Measurements from ENCODE around the gene MYO18B. TPM values are rescaled to one million over a fixed set of nuclear protein-coding genes. Genes with fewer than 3 reads are reported as not detected.

The MYO18B gene
- total and polyA plus RNA-seq, 2 donors (not counting 1 experiment from before 2014, with no cell fraction given) = 0.15 TPM; not detected in 1

DNA sequence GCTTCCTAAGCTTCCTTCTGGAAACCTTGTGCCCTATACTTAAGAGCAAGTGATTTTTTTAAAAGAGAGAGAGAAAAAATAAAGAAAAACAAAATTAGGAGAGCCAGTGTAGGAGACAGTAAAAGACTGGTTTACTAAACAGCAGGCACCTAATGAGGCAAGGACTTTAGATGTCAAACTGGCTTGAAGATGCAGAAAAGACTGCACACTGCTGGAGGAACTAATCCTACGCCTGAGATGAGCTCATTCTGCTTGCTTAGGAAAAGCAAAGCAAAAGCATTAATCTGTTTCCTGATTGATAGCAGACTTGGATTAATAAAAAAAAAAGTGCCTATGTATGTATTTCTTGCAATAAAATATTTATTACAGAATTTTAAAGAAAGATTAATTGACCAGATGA lies 313.7 kb downstream of the MYO18B start:
- no peak for DNase-seq
- Mint-ChIP-seq H3K27me3 (peaks cover 62% of the 10 kb centered on the region), H3K4me1 (no peaks in the 10 kb centered on the region), H3K9me3 (ENCODE audit: insufficient read depth) (no peaks in the 10 kb centered on the region), H3K27ac (no peak overlapping the region), H3K4me3 (no peak overlapping the region)
- ATAC-seq (ENCODE audit: low read depth) = no peak
- intact Hi-C loops (cut with micrococcal nuclease) = no loop called here
- H3K4me3 ChIP-seq (ENCODE audit: control extremely low read depth in 1 of 5, extremely low read depth in 1 of 5, insufficient read depth in 1 of 5, low read depth in 2 of 5, low read length in 4 of 5) = no peak overlapping the region
- 67% methylated on average over 1 of the region's 1 CpG for WGBS (ENCODE audit: insufficient coverage)
- H3K27ac ChIP-seq (ENCODE audit: low read length in 2 of 2) = no peak overlapping the region
- H3K27me3 ChIP-seq (replicated peaks in 1 of 4; ENCODE audit: control extremely low read depth in 1 of 4, control insufficient read depth in 3 of 4, insufficient read depth in 4 of 4, low read length in 3 of 4) = peaks cover 0 to 13% (median 0%) of the 10 kb centered on the region in 4 experiments
- no peak overlapping the region for H3K4me2 ChIP-seq (replicated peaks; ENCODE audit: low read depth, low read length, poor library complexity, severe bottlenecking)
- H3K36me3 ChIP-seq (replicated peaks in 1 of 2; ENCODE audit: control extremely low read depth in 1 of 2, control insufficient read depth in 1 of 2, extremely low read depth in 1 of 2, insufficient read depth in 2 of 2, low read length in 1 of 2) = no peaks in the 10 kb centered on the region
- H3K79me2 ChIP-seq (ENCODE audit: control insufficient read depth, insufficient read depth, low read length) = no peaks in the 10 kb centered on the region
- CTCF ChIA-PET = no interaction called here
- no peak overlapping the region for H2AFZ ChIP-seq (ENCODE audit: insufficient read depth, low read depth, low read length, poor library complexity, severe bottlenecking)
- H3K9me3 ChIP-seq (ENCODE audit: control extremely low read depth in 1 of 3, control insufficient read depth in 2 of 3, insufficient read depth in 1 of 3, low read length in 2 of 3) = no peaks in the 10 kb centered on the region
- no peaks in the 10 kb centered on the region for H4K20me1 ChIP-seq (ENCODE audit: control insufficient read depth, insufficient read depth, low read length, poor library complexity, severe bottlenecking)
- POLR2A ChIA-PET = no interaction called here
- H3K9ac ChIP-seq (ENCODE audit: low read length) = no peak overlapping the region
- H3K4me1 ChIP-seq (ENCODE audit: control insufficient read depth in 2 of 2, insufficient read depth in 2 of 2, low read length in 2 of 2) = no peaks in the 10 kb centered on the region
- TF ChIP-seq EZH2 (IDR thresholded peaks at IDR 0.05; ENCODE audit: borderline replicate concordance, insufficient read depth, low read depth, low read length, poor library complexity, severe bottlenecking) = no peak
- TF ChIP-seq, protein P1, sequence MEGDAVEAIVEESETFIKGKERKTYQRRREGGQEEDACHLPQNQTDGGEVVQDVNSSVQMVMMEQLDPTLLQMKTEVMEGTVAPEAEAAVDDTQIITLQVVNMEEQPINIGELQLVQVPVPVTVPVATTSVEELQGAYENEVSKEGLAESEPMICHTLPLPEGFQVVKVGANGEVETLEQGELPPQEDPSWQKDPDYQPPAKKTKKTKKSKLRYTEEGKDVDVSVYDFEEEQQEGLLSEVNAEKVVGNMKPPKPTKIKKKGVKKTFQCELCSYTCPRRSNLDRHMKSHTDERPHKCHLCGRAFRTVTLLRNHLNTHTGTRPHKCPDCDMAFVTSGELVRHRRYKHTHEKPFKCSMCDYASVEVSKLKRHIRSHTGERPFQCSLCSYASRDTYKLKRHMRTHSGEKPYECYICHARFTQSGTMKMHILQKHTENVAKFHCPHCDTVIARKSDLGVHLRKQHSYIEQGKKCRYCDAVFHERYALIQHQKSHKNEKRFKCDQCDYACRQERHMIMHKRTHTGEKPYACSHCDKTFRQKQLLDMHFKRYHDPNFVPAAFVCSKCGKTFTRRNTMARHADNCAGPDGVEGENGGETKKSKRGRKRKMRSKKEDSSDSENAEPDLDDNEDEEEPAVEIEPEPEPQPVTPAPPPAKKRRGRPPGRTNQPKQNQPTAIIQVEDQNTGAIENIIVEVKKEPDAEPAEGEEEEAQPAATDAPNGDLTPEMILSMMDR (IDR thresholded peaks at IDR 0.05) = no peak

DNA sequence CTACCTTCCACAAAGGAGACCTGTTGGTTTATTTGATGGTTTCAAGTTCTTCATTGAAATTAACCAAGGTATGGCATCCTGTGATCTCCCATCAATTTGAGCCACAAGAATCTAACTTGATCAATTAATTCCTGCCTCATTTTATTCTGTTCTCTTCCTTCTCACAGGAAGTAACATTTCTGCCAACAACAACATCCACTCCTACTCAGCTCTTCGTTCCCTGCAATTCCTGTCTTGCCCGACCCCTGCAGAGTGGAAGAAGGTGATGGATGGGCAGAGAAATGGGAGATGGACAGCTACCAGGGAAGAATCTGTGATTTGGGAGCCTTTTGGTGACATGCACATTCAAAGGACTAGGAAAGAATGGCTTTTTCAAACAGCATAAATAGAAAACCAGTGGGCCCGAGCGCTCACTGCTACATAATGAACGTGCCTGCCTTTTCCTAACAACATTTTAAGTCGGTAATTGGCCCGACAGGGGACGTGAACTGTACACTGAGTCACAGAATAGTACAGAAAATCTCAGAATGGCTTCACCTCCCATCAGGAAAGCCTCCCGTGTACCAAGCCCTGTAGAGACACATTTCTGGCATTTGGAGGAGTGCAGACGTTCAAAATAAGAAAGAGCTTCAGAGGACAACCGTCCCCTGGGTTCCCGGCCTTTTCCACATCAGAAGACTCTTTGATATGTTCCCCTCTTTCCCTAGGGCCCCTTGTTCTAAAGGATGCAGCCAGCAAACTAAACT lies 314.6 kb downstream of the MYO18B start:
- no peak overlapping the region for H3K27ac Mint-ChIP-seq
- intact Hi-C loops (cut with micrococcal nuclease) = no loop called here
- Histone ChIP-seq H3K9ac (ENCODE audit: low read length) (no peak overlapping the region), H3K36me3 (replicated peaks in 1 of 2; ENCODE audit: control extremely low read depth in 1 of 2, control insufficient read depth in 1 of 2, extremely low read depth in 1 of 2, insufficient read depth in 2 of 2, low read length in 1 of 2) (no peaks in the 10 kb centered on the region), H3K79me2 (ENCODE audit: control insufficient read depth, insufficient read depth, low read length) (no peaks in the 10 kb centered on the region), H3K27me3 (replicated peaks in 1 of 4; ENCODE audit: control extremely low read depth in 1 of 4, control insufficient read depth in 3 of 4, insufficient read depth in 4 of 4, low read length in 3 of 4) (peaks cover 0 to 13% (median 0%) of the 10 kb centered on the region in 4 experiments), H3K4me3 (ENCODE audit: control extremely low read depth in 1 of 5, extremely low read depth in 1 of 5, insufficient read depth in 1 of 5, low read depth in 2 of 5, low read length in 4 of 5) (no peak overlapping the region), H3K9me3 (ENCODE audit: control extremely low read depth in 1 of 3, control insufficient read depth in 2 of 3, insufficient read depth in 1 of 3, low read length in 2 of 3) (no peaks in the 10 kb centered on the region), H3K4me2 (replicated peaks; ENCODE audit: low read depth, low read length, poor library complexity, severe bottlenecking) (no peak overlapping the region), H4K20me1 (ENCODE audit: control insufficient read depth, insufficient read depth, low read length, poor library complexity, severe bottlenecking) (no peaks in the 10 kb centered on the region), H3K27ac (ENCODE audit: low read length in 2 of 2) (no peak overlapping the region), H2AFZ (ENCODE audit: insufficient read depth, low read depth, low read length, poor library complexity, severe bottlenecking) (no peak overlapping the region), H3K4me1 (ENCODE audit: control insufficient read depth in 2 of 2, insufficient read depth in 2 of 2, low read length in 2 of 2) (no peaks in the 10 kb centered on the region)
- H3K9me3 Mint-ChIP-seq (ENCODE audit: insufficient read depth) = no peaks in the 10 kb centered on the region
- no peak for DNase-seq
- H3K4me1 Mint-ChIP-seq = no peaks in the 10 kb centered on the region
- CTCF ChIA-PET = no interaction called here
- ATAC-seq (ENCODE audit: low read depth) = no peak
- POLR2A ChIA-PET = no interaction called here
- 82% methylated on average over 6 of the region's 12 CpGs for WGBS (ENCODE audit: insufficient coverage)
- TF ChIP-seq EZH2 (IDR thresholded peaks at IDR 0.05; ENCODE audit: borderline replicate concordance, insufficient read depth, low read depth, low read length, poor library complexity, severe bottlenecking) = no peak
- TF ChIP-seq, protein P1 (IDR thresholded peaks at IDR 0.05) = no peak
- H3K4me3 Mint-ChIP-seq = no peak overlapping the region
- peaks cover 67% of the 10 kb centered on the region for H3K27me3 Mint-ChIP-seq
